Measurements from ENCODE around the gene ZNF605.
A peak's percentile ranks its signal among the peaks of the same experiment; 100 is the strongest.
"Not testable (repeated sequence)": the region's sequence is repeated elsewhere in the genome, so short reads cannot be mapped to it uniquely, and the experiment has no call there.

The ZNF605 gene

DNA sequence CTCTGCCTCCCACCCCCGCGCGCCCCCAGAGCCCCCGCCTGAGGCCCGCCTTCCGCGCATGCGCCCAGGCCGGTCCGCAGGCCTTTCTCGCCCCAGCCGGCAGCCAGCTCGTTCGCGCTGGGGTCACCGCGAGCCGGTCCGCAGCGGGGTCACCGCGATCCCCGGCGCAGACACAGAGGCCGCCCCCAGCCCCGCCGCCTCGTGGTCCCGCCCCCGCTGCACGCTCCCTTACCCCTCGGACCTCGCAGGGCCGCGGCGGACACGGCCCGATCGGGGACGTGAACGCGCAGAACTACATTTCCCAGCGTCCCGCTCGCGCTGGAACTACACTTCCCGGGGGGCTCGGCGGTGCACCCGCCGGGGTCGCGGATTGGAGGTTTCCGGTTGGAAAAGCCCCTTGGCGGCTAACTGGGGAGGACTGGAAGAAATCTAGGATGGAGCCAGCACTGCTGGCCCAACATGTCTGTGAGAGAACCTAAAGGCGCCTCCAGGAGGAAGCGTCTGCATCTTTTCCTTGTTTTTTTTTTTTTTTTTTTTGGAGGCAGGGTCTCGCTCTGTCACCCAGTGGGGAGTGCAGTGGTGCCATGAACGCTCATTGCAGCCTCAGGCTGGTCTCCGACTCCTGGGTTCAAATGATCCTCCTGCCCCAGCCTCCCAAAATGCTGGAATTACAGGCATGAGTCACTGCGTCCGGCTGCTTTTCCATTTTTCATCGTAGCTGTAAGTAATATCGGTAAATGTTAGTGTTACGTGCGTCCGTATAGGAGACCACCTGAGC, at the start of gene ZNF605:
Gene ZNF605, minus strand, starts transcription at position 296 of the 778 bp plus-strand sequence. CDS start 10,671 bp downstream, outside the sequence.
- peak; percentile 82 for DNase-seq

- DNase-seq, result no peak
Observed at GRCh38 chr12:132998741-132999140, 42.6 kb upstream of the ZNF605 start.

DNA sequence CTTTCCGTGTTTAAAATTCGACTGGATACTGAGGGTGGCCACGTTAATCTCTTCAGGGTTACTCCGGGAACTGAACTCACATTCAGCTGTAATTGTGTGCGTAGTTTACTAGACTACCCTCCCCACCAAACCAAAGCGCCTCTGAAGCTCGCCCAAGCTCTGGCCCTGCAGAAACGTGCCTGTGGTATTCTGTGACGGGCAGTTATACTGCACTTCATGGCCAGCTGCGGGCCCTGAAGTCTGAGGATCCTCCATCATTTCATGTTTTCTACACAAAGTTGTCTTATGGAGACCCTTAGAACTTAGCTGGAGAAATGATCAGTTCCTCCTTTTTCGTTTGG, 30.7 kb upstream of the ZNF605 start:
- DNase-seq, result no peak

DNA sequence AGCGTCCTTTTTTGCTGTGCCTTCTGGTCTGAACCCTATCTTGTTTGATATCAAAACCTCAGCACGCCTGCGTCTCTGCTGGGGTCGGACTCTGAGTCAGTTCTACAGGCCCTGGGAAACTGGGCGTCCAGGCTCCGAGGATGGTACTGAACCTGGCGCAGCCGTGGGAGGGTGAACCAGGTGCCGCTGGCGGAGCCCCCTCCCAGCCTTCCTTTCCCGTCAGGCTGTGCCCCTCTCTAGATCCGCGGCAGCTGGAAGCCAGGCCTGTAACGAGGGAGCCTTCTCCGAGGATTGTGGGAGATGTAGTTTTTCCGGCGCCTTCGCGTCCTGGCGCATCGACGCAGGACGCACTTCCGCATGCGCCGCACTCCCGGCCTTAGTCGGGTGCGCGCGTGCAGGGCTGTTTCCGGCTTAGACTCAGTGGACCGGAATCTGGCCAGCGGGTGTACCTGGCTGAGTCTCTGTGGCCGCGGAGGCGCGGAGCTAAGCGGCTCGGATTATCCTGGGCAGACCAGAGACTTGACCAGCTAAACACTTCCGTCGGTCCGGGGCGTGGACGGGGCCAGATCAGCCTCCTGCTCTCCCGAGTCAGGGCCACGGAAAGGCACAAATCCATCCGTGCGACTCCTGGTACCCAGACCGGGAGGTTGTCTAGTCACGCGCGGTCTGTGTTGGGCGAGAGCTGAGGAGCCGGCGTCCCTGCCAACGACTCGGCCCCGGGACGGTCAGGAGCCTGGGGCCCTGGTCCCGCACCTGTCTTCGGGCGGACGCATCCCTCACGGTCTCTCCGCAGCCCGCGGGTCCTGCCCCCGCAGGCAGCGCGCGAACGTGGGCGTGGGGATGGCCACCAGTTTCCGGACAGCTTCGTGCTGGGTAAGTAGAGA, 30.1 kb upstream of the ZNF605 start, which contains the start of gene ZNF26:
Gene ZNF26, plus strand, starts transcription at position 367 of the 884 bp plus-strand sequence. Its CDS starts 474 bp downstream, at position 841.
- DNase-seq, result peak; percentile 85

DNA sequence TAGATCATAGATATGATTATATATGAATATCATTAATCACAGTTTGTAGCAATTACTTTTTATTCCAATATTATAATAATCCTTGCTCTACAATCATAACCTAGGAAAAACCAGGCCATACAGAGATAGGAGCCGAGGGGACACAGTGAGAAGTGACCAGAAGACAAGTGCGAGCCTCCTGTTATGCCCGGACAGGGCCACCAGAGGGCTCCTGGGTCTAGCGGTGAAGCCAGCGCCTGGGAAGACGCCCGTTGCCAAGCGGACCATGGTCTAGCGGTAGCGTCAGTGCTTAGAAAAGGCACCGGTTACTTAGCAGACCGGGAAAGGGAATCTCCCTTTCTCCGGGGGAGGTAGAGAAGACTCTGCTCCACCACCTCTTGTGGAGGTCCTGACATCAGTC, 20.8 kb upstream of the ZNF605 start:
- DNase-seq, result not testable (repeated sequence)

- DNase-seq, result no peak
Observed at GRCh38 chr12:132972374-132972773, 16.3 kb upstream of the ZNF605 start.

- no peak for DNase-seq
Observed at GRCh38 chr12:132967736-132968135, 11.6 kb upstream of the ZNF605 start.

- DNase-seq, result no peak
Observed at GRCh38 chr12:132966676-132967415, 10.7 kb upstream of the ZNF605 start.

- DNase-seq, result no peak
Observed at GRCh38 chr12:132965796-132966195, 9.7 kb upstream of the ZNF605 start.

GRCh38 chr12:132963947-132964346, 7.8 kb upstream of the ZNF605 start:
- DNase-seq, result not testable (repeated sequence)

GRCh38 chr12:132961790-132962189, 5.7 kb upstream of the ZNF605 start:
- not testable (repeated sequence) for DNase-seq

DNA sequence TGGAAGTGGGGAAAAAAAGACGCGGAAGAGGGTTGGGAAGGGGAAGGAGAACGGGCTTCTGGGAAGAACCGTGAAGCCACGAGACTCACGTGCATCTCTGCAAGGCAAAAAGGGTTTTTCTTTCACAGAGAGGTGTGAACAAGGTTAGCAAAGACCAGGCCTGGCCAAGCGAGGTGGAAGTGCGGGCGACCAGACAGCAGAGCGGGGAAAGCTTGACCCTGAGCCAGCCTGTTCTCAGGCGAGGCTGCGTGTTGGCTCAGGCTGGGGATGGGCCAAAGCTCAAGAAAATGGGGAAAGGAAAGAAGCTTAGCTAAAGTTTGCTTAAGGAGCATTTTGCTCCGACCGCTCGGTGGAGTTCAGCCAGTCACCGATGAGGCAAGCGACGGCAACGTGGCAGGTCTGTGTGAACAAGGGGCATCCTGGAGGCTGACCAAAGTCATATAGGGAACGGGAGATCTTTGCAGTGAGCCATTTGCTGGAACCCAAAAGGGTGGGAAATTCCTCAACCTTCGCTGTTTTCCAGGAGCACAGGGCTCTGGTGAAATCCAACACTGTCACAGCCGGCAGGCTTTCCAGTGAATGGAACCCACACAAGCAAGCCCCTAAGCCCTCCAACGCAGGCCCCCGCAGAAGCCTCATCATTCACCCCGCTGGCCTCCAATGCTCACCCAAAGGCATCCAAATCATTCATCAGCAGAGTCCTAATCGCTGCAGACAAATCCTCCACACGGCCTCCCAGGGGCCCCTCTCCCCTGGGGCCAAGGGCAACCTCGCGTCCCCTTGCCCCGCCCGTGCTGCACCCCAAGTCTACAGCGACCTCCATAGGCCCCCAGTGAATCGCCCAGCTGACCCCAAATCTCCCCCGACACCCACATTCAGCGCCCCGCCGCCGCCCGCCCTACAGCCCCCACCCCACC, 754 bp downstream of the ZNF605 start:
- DNase-seq, result peak; percentile 28

DNA sequence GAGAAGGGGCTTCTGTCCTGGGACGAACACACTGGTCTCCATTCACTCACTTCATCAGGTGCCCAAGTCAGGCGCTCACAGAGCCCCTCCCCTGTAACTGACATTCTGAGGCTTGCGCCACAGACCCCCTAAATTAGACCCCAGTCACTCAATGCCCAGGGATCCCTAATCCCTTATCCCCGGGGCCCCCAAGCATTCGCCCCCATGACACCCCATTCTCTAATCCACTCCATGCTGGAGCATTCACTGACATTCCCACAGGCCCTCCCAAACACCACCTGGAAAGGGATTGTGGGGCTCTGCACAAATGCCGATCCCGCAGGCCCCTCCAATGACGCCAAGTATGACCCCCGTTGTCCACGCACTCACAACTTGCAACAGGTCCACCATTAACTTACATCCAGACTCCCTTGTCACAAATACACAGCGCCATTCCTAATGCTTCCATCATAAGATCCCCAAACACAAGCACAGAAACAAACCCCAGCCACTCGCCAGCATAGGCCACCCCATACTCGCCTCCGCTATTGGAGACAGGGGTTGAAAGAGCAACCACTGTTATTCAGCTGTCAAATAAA, 1.5 kb downstream of the ZNF605 start:
- no peak for DNase-seq

DNA sequence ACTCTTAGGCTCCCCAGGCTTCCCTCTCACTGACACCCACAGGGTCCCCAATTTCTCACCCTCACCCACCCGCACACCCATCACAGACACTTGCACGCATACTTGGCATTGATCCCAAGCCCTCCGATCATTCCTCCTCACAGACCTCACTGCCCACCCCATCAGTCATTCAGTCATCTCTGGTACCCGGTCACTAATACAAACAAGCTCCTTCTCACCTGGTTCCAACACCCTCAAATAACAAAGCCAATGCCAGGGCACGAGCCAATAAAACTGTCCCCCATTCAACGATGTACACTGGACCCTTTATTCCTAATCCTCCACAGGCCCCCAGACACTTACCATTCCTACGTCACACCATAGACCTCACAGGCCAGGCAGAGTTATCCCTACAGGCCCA, 2.3 kb downstream of the ZNF605 start:
- DNase-seq, result no peak

DNA sequence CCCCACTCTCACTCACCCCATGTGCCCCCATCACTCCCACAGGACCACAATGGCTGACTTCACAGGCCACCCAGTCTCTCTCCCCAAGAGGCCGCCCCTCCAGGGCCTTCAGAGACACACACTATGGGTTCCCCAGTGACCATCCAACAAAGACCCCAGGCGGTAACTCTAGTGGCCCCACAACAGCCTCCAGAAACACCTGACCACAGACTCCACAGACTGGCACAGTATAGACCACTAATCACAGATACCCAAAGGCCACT, 3.0 kb downstream of the ZNF605 start:
- DNase-seq, result no peak

DNA sequence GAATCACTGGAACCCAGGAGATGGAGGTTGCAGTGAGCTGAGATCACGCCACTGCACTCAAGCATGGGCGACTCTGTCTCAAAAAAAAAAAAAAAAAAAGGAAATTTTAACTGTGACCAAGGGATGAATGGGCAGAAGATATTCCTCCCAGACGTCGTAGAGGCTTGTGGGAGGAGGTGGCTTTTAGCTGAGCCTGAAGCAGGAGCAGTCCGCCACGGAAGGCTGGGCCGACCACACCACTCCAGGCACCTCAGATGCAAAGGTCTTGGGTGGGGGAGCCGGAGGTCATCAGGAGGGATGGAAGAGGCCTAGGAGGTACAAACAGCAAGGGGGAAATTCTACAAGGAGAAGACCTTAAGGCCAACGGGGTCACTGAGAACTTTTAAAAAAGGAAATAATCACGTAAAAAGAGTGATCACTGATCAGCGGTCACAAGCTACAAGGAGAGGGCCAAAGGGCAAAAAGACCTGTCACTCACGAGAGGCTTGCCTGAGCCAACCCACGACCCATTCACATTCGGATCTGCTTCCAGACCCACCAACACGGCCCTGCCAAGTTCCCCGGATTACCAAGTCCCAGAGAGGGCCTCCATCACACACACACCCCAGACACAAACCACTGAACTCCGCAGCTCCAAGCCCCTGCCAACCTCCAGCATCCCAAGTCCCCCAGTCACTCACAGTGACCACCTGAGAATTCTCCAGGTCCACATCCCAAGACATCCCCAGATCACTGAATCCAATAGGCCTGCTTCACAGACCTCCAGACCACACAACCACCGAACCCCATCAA, 3.5 kb downstream of the ZNF605 start:
- no peak for DNase-seq

DNA sequence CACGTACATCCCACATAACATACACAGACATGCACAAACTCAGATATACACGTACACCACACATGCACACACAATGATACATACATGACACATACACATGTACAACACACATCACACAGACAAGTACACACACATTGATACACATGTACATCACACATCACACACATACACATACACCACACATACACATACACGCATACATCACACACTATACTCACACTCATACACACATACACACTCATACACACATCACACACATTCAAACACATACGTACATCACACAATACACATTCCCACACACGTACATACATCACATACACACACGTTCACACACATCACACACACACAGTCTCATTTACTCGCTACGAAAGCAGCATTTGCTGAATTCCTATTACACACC, 4.5 kb downstream of the ZNF605 start:
- no peak for DNase-seq

GRCh38 chr12:132950844-132951535, 5.1 kb downstream of the ZNF605 start:
- DNase-seq, result no peak

DNA sequence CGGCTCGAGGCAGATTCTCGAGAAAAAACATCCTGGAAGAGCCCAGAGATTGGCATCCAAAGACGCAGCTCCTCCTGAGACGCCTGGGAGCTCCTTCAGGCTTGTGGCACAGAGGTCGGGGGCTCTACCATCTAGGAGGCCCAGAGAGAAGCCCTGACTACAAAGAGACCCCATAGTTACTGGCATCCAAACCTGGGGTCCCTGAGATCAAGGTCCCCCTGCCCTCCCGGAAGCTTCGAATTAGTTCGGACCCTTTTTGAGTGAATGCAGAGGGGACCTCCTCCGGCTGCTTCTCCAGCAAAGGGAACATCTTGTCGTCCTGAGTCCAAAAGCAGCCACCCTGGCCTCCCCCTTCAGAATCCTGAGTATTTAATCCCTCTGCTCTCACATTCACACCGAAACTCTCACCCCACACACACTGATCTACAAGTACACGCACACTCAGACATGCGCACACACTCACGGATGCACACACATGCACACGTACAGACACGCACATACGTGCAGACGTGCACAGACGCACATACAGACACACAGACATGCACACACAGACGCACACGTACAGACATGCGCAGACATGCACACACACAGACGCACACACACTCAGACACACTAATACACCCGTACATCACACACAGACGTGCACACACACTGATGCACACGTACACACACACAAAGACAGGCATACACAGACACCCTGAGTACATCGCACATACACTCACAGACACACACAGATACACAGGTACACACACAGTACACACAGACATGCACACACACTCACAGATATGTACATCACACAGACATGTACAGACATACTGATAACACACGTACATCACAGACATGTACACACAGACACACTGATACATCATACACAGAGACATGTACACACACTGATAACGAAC, 5.9 kb downstream of the ZNF605 start:
- no peak for DNase-seq

Data from kidney glomerular epithelial cell (primary cell).